Measurements from ENCODE around the gene ALPI.
"Not testable (repeated sequence)": the region's sequence is repeated elsewhere in the genome, so short reads cannot be mapped to it uniquely, and the experiment has no call there.

The ALPI gene

GRCh38 chr2:232443047-232443446 lies 12.9 kb upstream of the ALPI start:
- not testable (repeated sequence) for DNase-seq (ENCODE audit: low spot score)

GRCh38 chr2:232443669-232444408 lies 12.1 kb upstream of the ALPI start:
- DNase-seq (ENCODE audit: low spot score): not testable (repeated sequence)

- DNase-seq (ENCODE audit: low spot score): peak; percentile 28
These were observed 11.4 kb upstream of the ALPI start for GRCh38 chr2:232444409-232445148.

DNA sequence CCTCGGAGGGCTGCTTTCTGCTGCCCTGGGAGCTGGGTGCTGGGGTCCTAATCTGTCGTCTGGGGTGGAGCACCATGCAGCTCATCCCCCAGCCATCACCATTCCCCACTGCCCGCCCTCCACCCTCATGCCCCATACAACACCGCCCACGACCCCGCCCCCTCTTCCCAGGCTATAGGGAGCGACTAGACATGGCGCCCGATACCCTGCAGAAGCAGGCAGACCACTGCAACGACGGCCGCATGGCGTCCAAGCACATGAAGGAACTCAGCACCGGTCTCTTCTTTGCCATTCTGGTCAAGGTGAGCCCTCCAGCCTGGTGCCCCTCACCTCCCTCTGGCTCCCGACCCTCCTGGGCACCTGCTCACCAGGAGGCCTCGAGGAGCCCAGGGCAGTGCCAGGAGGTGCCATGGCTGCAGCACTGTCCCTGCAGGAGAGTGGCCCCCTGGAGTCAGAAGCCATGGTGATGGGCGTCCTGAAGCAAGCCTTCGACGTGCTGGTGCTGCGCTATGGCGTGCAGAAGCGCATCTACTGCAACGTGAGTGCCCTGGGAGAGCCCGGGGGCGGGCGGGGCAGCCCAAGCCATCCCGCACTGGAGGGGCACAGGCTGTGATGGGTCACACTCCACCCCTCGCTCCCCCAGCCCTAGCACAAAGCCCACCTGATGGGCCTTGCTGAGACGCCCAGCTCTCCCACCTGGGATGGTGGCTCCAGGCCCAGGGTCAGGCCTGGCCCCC lies 10.6 kb upstream of the ALPI start:
- DNase-seq (ENCODE audit: low spot score): not testable (repeated sequence)

- not testable (repeated sequence) for DNase-seq (ENCODE audit: low spot score)
These were observed 9.6 kb upstream of the ALPI start for GRCh38 chr2:232446266-232446777.

GRCh38 chr2:232447091-232447620 lies 8.8 kb upstream of the ALPI start:
- no peak for DNase-seq (ENCODE audit: low spot score)

DNA sequence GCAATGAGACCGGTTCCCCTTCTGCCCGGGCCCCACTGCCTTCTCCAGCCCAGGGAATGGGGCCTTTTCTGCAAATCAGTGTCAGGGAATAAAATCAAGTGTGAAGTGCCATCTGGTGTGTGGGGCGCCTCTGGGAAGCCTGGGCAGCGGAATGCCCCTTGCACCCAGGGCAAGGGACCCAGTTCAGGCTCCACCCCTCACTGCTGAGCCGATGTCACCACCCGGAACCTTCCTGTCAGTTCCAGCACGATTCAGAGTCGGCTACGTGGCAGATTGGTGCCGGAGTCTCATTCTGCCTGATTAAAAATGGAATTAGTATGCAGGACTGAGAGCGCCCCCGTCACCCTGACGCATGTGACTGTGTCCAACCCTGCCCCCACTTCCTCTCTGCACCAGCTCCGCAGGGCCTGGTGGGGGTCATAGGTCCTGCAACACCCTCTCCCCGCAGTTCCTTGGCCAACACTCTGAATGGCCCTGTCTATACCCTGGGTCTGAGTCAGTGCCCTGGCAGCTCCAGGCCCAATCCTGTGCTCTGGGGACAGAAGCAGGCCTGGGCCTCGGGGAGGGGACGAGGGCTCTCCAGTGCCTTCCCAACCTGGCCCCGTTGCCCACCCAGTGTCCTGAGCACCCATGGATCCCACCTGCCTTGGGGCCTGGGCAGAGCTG lies 8.2 kb upstream of the ALPI start:
- no peak for DNase-seq (ENCODE audit: low spot score)

- no peak for DNase-seq (ENCODE audit: low spot score)
These were observed 7.7 kb upstream of the ALPI start for GRCh38 chr2:232448304-232448690.

GRCh38 chr2:232449964-232450363 lies 6.0 kb upstream of the ALPI start:
- no peak for DNase-seq (ENCODE audit: low spot score)

GRCh38 chr2:232451645-232452044 lies 4.3 kb upstream of the ALPI start:
- DNase-seq (ENCODE audit: low spot score): not testable (repeated sequence)

GRCh38 chr2:232454630-232455029 lies 1.3 kb upstream of the ALPI start:
- DNase-seq (ENCODE audit: low spot score): no peak

GRCh38 chr2:232456296-232457120 lies 555 bp downstream of the ALPI start:
- no peak for DNase-seq (ENCODE audit: low spot score)

DNA sequence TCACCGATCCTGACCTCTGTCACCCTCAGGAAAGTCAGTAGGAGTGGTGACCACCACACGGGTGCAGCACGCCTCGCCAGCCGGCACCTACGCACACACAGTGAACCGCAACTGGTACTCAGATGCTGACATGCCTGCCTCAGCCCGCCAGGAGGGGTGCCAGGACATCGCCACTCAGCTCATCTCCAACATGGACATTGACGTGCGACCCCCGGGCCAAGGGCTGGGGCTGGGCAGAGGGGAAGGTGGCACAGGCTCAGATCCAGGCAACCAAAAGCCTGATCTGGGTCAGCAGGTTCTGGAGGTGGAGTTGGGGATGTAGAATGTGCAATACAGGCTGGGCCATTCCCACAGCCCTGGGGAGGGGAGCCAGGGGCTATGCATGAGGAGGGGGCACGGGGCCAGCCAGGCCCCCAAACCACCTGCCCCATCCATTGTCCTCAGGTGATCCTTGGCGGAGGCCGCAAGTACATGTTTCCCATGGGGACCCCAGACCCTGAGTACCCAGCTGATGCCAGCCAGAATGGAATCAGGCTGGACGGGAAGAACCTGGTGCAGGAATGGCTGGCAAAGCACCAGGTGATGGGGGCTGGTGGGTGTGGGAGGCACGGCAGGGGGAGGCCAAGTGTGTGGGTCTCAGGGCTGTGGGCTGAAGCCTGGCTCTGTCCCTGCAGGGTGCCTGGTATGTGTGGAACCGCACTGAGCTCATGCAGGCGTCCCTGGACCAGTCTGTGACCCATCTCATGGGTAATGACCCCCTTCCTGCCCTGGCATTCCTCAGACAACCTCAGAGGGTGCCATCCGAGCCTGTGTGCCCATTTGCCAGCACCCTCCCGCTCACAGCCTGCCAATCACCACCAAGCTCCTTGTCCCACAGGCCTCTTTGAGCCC lies 1.4 kb downstream of the ALPI start:
- no peak for DNase-seq (ENCODE audit: low spot score)

GRCh38 chr2:232458051-232458660 lies 2.2 kb downstream of the ALPI start:
- no peak for DNase-seq (ENCODE audit: low spot score)

DNA sequence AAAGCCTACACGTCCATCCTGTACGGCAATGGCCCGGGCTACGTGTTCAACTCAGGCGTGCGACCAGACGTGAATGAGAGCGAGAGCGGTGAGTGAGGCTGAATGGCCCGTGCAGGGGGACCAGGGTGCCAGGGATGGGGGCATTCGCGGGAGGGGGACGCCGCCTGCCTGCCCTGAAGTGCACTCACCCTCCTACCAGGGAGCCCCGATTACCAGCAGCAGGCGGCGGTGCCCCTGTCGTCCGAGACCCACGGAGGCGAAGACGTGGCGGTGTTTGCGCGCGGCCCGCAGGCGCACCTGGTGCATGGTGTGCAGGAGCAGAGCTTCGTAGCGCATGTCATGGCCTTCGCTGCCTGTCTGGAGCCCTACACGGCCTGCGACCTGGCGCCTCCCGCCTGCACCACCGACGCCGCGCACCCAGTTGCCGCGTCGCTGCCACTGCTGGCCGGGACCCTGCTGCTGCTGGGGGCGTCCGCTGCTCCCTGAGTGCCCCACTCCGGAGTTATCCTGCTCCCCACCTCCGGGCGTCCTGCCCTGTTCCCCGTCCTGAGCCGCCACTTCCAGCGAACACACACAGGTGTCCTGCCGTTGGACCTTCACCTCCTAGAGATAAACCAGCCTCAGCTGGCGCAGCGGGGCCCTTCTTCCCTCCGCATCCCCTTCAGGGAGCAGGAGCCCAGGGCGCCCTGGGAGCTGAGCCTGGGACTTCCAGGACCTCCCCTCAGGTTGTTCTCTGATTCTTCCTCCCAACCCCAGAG lies 2.9 kb downstream of the ALPI start:
- no peak for DNase-seq (ENCODE audit: low spot score)

DNA sequence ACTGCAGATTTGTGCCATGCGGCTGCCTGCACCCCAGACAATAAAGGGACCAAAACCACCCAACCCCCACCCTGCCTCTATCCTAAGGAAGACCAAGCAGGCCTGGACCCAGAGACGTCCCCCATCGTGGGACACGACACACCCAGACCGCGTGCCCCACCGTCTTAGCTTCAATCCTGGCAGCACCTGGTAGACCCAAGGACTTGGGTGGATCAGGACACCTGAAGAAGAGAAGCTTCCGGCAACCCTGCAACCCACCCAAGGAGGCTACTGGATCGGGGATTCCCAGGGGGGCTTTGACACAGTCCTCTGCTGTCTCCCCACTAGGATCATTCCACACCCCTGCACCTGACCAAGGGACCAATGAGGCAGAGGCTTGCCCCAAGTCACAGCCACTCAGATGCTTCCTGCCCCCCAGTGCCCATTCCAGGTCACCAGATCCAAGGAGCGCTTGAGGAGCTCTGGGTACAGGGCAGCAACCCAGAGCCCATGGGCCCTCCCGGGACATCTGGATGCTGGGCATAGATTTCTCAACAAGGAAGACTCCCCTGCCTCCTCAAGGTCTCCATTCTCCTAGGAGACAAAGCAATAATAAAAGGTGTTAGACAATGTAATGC lies 3.6 kb downstream of the ALPI start:
- no peak for DNase-seq (ENCODE audit: low spot score)

DNA sequence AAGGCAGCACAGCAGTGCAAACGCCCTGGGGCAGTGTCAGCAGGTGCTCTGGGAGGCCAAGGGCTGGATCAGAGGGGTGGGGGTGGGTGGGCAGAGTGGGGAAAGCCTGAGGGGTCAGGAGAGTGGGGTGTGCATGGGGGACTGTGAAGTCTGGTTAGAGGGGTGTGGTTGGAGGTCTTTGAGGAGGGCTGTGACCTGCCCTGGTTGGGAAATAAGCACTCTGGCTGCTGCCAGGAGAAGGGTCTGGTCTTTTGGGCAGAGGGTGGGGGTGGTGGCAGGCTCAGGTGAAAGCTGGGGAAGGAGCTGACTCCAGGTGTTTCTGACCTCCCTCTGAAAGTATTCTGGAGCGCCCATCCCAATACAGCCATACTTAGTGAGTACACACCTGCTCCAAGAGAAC lies 4.2 kb downstream of the ALPI start:
- DNase-seq (ENCODE audit: low spot score): no peak

Measured in COLO829 (cell line).